HG03378 (cell line): ENCODE data around the gene CLEC12A.

Source experiments
- ATAC-seq: cut with Tn5 transposase; IDR thresholded peaks from one replicate; pipeline ENCODE4 v1.9.1; 2021; ENCODE audit warnings: mild to moderate bottlenecking, moderate library complexity; ENCODE audit not compliant: unreplicated experiment

The CLEC12A gene

DNA sequence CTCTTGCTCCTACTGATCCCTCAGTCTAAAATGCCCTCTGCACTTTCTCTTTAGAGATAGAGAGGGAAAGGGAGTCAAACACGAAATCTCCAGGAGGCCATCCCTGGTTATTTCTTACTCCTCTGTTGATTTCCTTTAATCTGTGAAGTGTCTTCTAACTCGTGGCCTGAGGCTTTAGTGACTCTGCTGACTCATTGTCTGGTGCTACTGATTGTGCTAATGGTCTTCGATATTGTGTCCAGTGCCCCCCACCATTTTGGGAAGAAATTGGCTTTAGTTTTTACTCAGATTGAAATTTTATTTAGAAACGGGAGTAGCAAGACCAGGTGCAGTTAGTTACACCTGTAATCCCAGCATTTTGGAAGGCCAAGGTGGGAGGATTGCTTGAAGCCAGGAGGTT is 60.1 kb downstream of the CLEC12A start:
- no peak for ATAC-seq

GRCh38 chr12:10031771-10032175 is 60.6 kb downstream of the CLEC12A start:
- no peak for ATAC-seq

DNA sequence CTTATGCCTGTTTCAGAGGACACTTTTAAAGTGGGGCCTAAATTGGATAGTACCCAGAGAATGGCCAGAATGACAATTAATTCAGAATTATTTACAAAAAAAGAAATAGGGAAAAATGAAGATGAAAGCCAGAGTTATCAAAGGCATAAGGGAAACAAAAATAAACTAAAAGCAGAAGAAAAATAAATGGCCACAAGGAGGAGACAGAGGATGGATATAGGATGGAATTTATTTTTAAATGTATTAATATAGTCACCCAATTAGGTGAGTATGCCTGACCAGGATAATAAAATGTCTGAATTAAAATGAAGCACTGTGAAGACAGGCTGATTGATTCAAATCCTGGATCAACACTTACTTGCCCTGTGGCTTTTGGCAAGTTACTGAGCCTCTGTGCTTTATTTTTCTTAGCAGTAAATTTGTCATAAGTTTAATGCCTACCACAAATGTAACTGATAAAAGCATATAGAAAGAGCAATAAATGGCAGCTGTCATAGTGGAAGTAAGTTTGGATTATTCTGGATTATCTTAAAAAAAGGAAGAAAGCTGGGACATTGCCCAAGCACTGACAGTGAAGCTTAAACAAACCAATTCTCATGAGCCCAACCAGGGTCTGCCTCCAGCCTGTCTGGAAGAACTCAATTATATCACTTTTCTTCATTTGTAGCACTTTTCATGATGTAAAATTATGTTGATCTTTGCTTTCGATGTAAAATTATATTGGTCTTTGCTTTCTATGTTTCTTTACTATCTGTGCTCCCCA is 62.8 kb downstream of the CLEC12A start:
- ATAC-seq = no peak
